NCI-H2196 (cell line): ENCODE results near the gene TEFM.
"Not testable (repeated sequence)": the region's sequence is repeated elsewhere in the genome, so short reads cannot be mapped to it uniquely, and the experiment has no call there.

Experiments
- DNase-seq: peaks from one replicate; lab custom pipeline; 2025; ENCODE audit not compliant: unreplicated experiment; lab: John Stamatoyannopoulos, UW

The TEFM gene

GRCh38 chr17:30906101-30906911, at the start of gene TEFM:
Gene TEFM, minus strand, starts transcription at chr17:30906238. Its CDS starts 40 bp downstream, at chr17:30906198.
- peak; percentile 62 for DNase-seq

GRCh38 chr17:30954046-30954830, 48.2 kb upstream of the TEFM start:
- no peak for DNase-seq

GRCh38 chr17:30952638-30953393, 46.8 kb upstream of the TEFM start:
- DNase-seq = no peak

- DNase-seq = peak; percentile 70
Measured at GRCh38 chr17:30950669-30951399, 44.8 kb upstream of the TEFM start.

- no peak for DNase-seq
Measured at GRCh38 chr17:30950189-30950588, 44.2 kb upstream of the TEFM start.

GRCh38 chr17:30947796-30948195, 41.8 kb upstream of the TEFM start:
- no peak for DNase-seq

- DNase-seq = no peak
Measured at GRCh38 chr17:30942308-30943079, 36.5 kb upstream of the TEFM start.

- DNase-seq = no peak
Measured at GRCh38 chr17:30939051-30939689, 33.1 kb upstream of the TEFM start.

- no peak for DNase-seq
Measured at GRCh38 chr17:30933966-30934365, 27.9 kb upstream of the TEFM start.

- not testable (repeated sequence) for DNase-seq
Measured at GRCh38 chr17:30931582-30931981, 25.5 kb upstream of the TEFM start.

- DNase-seq = no peak
Measured at GRCh38 chr17:30930495-30930894, 24.5 kb upstream of the TEFM start.

- not testable (repeated sequence) for DNase-seq
Measured at GRCh38 chr17:30929861-30930260, 23.8 kb upstream of the TEFM start.

GRCh38 chr17:30929081-30929633, 23.1 kb upstream of the TEFM start:
- DNase-seq = no peak

- DNase-seq = no peak
Measured at GRCh38 chr17:30928584-30928983, 22.5 kb upstream of the TEFM start.

- DNase-seq = no peak
Measured at GRCh38 chr17:30927756-30928155, 21.7 kb upstream of the TEFM start.

- DNase-seq = no peak
Measured at GRCh38 chr17:30926516-30926915, 20.5 kb upstream of the TEFM start.

GRCh38 chr17:30924341-30924740, 18.3 kb upstream of the TEFM start:
- DNase-seq = no peak

- DNase-seq = no peak
Measured at GRCh38 chr17:30922235-30923030, 16.4 kb upstream of the TEFM start.
